K562 (cell line): ENCODE results near the gene AMBRA1. TPM values are rescaled to one million over a fixed set of nuclear protein-coding genes. Genes with fewer than 3 reads are reported as not detected.

Experiments used
- ATAC-seq: fragments of 200-7000 bp; cut with Tn5 transposase; 3 replicates; pipeline ENCODE4 v1.9.1; 2020; ENCODE audit warnings: moderate library complexity
- BruUV-seq: library from RNA; stranded (reverse); fragments of 400-500 nt; replicated peaks from 2 replicates; lab custom pipeline; 2021; lab: Mats Ljungman, UMichigan
- CTCF ChIA-PET: fragments of 300-600 bp; formaldehyde crosslinking; extraction: SDS; loops from one replicate; lab custom pipeline; 2021; ENCODE audit warnings: low intra/inter-chr PET ratio; lab: Yijun Ruan, JAX
- POLR2A ChIA-PET: fragments of 300-600, 350-650 bp; sonication (Branson Sonifier 250); formaldehyde crosslinking; extraction: SDS; loops from one replicate; lab custom pipeline; 2021; ENCODE audit warnings: antibody characterized with exemption, inconsistent platforms; lab: Yijun Ruan, JAX
- DNase-seq, 4 experiments: peaks; one replicate each; pipeline versions ENCODE4 v3.0.0 to v3.0.0-alpha.2; 2011 to 2018; ENCODE audit warnings: low spot score in 3 of 4, mixed read lengths in 3 of 4; ENCODE audit errors: extremely low read depth in 1 of 4
- FAIRE-seq: peaks from 2 replicates; lab custom pipeline; 2011; peaks lifted over from hg19 to GRCh38; lab: Jason Lieb, UNC
- H2AFZ ChIP-seq: 2 replicates; pipeline ENCODE4 v1.6.0; 2011; ENCODE audit warnings: low read depth, low read length, control low read depth, inconsistent platforms
- H3K27ac ChIP-seq: fragments of 200-600 bp; 3 replicates; pipeline ENCODE4 v1.8.0; 2011; ENCODE audit warnings: low read depth, mild to moderate bottlenecking, control low read depth, inconsistent platforms, low read length, moderate library complexity, mixed read lengths; ENCODE audit errors: extremely low read depth
- H3K27me3 ChIP-seq, 2 experiments: fragments of 300-600 bp in 1 of 2; 2 replicates in 1 of 2; 3 replicates in 1 of 2; pipeline versions ENCODE4 v1.6.0 to v1.8.0; 2011; ENCODE audit warnings: inconsistent platforms in 2 of 2, low read length in 2 of 2, mild to moderate bottlenecking in 1 of 2, mixed read lengths in 1 of 2, moderate library complexity in 1 of 2; ENCODE audit not compliant: control insufficient read depth in 2 of 2, insufficient read depth in 2 of 2
- H3K36me3 ChIP-seq: fragments of 300-600 bp; 3 replicates; pipeline ENCODE4 v1.8.0; 2011; ENCODE audit warnings: mild to moderate bottlenecking, low read length, inconsistent platforms; ENCODE audit not compliant: control insufficient read depth, insufficient read depth
- H3K4me1 ChIP-seq, 2 experiments: fragments of 200-600 bp in 1 of 2; replicated peaks in 1 of 2; 2 replicates in 1 of 2; 3 replicates in 1 of 2; pipeline versions ENCODE4 v1.5.1 to v1.8.0; 2011; ENCODE audit warnings: inconsistent platforms in 2 of 2, low read length in 2 of 2, mild to moderate bottlenecking in 1 of 2, mixed read lengths in 1 of 2, moderate library complexity in 1 of 2; ENCODE audit not compliant: control insufficient read depth in 2 of 2, insufficient read depth in 2 of 2
- H3K4me2 ChIP-seq: 2 replicates; pipeline ENCODE4 v1.6.1; 2011; ENCODE audit warnings: low read length, control low read depth, inconsistent platforms, mixed read lengths; ENCODE audit not compliant: insufficient read depth
- H3K4me3 ChIP-seq: fragments of 200-600 bp; sonication (generic), shearing (Covaris generic); 2 replicates; pipeline ENCODE4 v1.5.1; 2016; ENCODE audit warnings: control low read depth, inconsistent platforms
- H3K79me2 ChIP-seq: fragments of 200-600 bp; 3 replicates; pipeline ENCODE4 v1.8.0; 2011; ENCODE audit warnings: low read length, inconsistent platforms; ENCODE audit not compliant: control insufficient read depth, insufficient read depth
- H3K9ac ChIP-seq, 2 experiments: 2 replicates each; pipeline versions ENCODE4 v1.6.0 to v1.6.1; 2011; ENCODE audit warnings: low read depth in 2 of 2, low read length in 2 of 2, control low read depth in 1 of 2, inconsistent platforms in 1 of 2, mild to moderate bottlenecking in 1 of 2, mixed read lengths in 1 of 2; ENCODE audit not compliant: insufficient read depth in 1 of 2
- H3K9me1 ChIP-seq: one replicate; pipeline ENCODE4 v1.6.0; 2011; ENCODE audit warnings: inconsistent platforms, mild to moderate bottlenecking, low read length, moderate library complexity; ENCODE audit not compliant: control insufficient read depth, insufficient read depth
- H3K9me3 ChIP-seq: replicated peaks from 2 replicates; pipeline ENCODE4 v1.5.1; 2011; ENCODE audit warnings: low read depth, low read length, inconsistent platforms; ENCODE audit not compliant: control insufficient read depth, insufficient read depth
- H4K20me1 ChIP-seq: replicated peaks from 2 replicates; pipeline ENCODE4 v1.6.1; 2011; ENCODE audit warnings: low read length, inconsistent platforms, mixed read lengths; ENCODE audit not compliant: control insufficient read depth, insufficient read depth
- NFRKB ChIP-seq: fragments of 450-650 bp; IDR thresholded peaks from 2 replicates; pipeline ENCODE4 v1.6.1; 2016; ENCODE audit warnings: low read depth
- RCOR1 ChIP-seq, 2 experiments: IDR thresholded peaks; 2 replicates each; pipeline ENCODE4 v1.6.1; 2012; ENCODE audit warnings: low read depth in 2 of 2, low read length in 2 of 2, borderline replicate concordance in 1 of 2, improper control_type of control experiment in 1 of 2
- RFX5 ChIP-seq: IDR thresholded peaks from 2 replicates; pipeline ENCODE4 v1.6.1; 2011; ENCODE audit warnings: low read depth, mild to moderate bottlenecking, improper control_type of control experiment, low read length
- RNF2 ChIP-seq: sonication (generic); IDR thresholded peaks from 2 replicates; pipeline ENCODE4 v1.6.1; 2016
- ZC3H8 ChIP-seq: fragments of 450-650 bp; IDR thresholded peaks from 2 replicates; pipeline ENCODE4 v1.6.1; 2017
- ZNF224 ChIP-seq: sonication (generic); formaldehyde crosslinking; IDR thresholded peaks from 2 replicates; pipeline ENCODE4 v1.8.0; 2022; ENCODE audit warnings: mild to moderate bottlenecking, missing genetic modification reagents
- ZNF282 ChIP-seq: sonication (generic); formaldehyde crosslinking; IDR thresholded peaks from 2 replicates; pipeline ENCODE4 v1.8.1; 2023; ENCODE audit warnings: missing genetic modification reagents
- ZNF436 ChIP-seq: fragments of 250-450, 450-650 bp; sonication (Bioruptor Pico); formaldehyde crosslinking; IDR thresholded peaks from 2 replicates; pipeline ENCODE4 v1.7.0; 2020; ENCODE audit warnings: mild to moderate bottlenecking
- ZNF76 ChIP-seq: fragments of 250-450 bp; sonication (Bioruptor Pico); IDR thresholded peaks from 2 replicates; pipeline ENCODE4 v1.4.0; 2020; ENCODE audit warnings: mild to moderate bottlenecking, moderate library complexity, borderline replicate concordance
- WGBS: fragments of 100-300 bp; shearing (Covaris generic); methylation state at CpG from one replicate; pipeline ENCODE4 v1.1.6; 2016; ENCODE audit warnings: low coverage, mixed read lengths; ENCODE audit not compliant: insufficient coverage; ENCODE audit errors: missing lambda C conversion rate; 5-methylcytosine and 5-hydroxymethylcytosine counted together
- in situ Hi-C: fragments of 300-500 bp; cut with MboI; formaldehyde crosslinking; loops from 4 replicates; pipeline ENCODE4 v1.15.0; 2018; ENCODE audit warnings: inconsistent platforms, mixed read lengths
- intact Hi-C: fragments of 100-400 bp; cut with micrococcal nuclease; formaldehyde crosslinking; loops from 2 replicates; pipeline ENCODE4 v1.14.2; 2022
- polyA plus RNA-seq, 8 experiments: library from polyadenylated mRNA; depleted of rRNA in 4 of 8; stranded (reverse) in 5 of 8; unstranded in 3 of 8; fragments of >200 nt; fragmentation: Nextera tagmentation in 2 of 8; fragmentation: Illumina TruSeq in 1 of 8; extraction: Ambion mirVana in 2 of 8; extraction: Trizol in 1 of 8; gene quantifications; 2 replicates each; pipeline versions ENCODE4 v1.2.1 to v1.2.3, GENCODE V29; 2011 to 2014; ENCODE audit warnings: inconsistent platforms in 1 of 8, missing spikeins in 1 of 8
- total RNA-seq, 7 experiments: library from RNA; depleted of rRNA in 6 of 7; stranded (reverse); fragments of >200 nt in 6 of 7; fragmentation: Illumina TruSeq in 2 of 7; extraction: Trizol in 2 of 7; gene quantifications; 2 replicates each; pipeline versions ENCODE4 v1.2.1 to v1.2.3, GENCODE V29; 2011 to 2021; ENCODE audit warnings: low replicate concordance in 1 of 7
- TF ChIP-seq, protein P1 (sequence below): fragments of 250-450 bp; sonication (Bioruptor Pico); IDR thresholded peaks from 2 replicates; pipeline ENCODE4 v1.4.0; 2020; ENCODE audit warnings: mild to moderate bottlenecking, moderate library complexity
- TF ChIP-seq, protein P2 (sequence below): fragments of 450-650 bp; IDR thresholded peaks from 2 replicates; pipeline ENCODE4 v1.6.1; 2016; ENCODE audit warnings: antibody characterized with exemption
- TF ChIP-seq, protein P3 (sequence below): fragments of 250-450 bp; sonication (Bioruptor Pico); IDR thresholded peaks from 2 replicates; pipeline ENCODE4 v1.5.0; 2020; ENCODE audit warnings: mild to moderate bottlenecking, borderline replicate concordance
- TF ChIP-seq, protein P4 (sequence below): sonication (generic); formaldehyde crosslinking; IDR thresholded peaks from 2 replicates; pipeline ENCODE4 v1.8.0; 2022; ENCODE audit warnings: mild to moderate bottlenecking, missing genetic modification reagents

Gene AMBRA1
- total and polyA plus RNA-seq, 9 of the 15 experiments (the other 6 are each of a cell fraction or from before 2014, with no cell fraction given), result 0.15 to 24.5 (median 13.0) TPM

GRCh38 chr11:46599340-46600193 lies 5.7 kb upstream of the AMBRA1 start:
- Histone ChIP-seq H3K79me2 (no peaks in the 10 kb centered on the region), H3K4me2 (no peak overlapping the region), H3K27me3 (no peaks in the 10 kb centered on the region), H2AFZ (no peak overlapping the region), H3K9me1 (no peaks in the 10 kb centered on the region), H3K4me1 (peaks cover 5 to 13% of the 10 kb centered on the region in 2 experiments; a peak in 3 of 5 replicates), H3K9me3 (no peaks in the 10 kb centered on the region), H3K36me3 (peaks cover 8% of the 10 kb centered on the region; the same call in 2 of the 3 replicates), H3K9ac (no peak overlapping the region), H3K4me3 (no peak overlapping the region), H4K20me1 (no peaks in the 10 kb centered on the region), H3K27ac (no peak overlapping the region)
- WGBS, result 57% methylated on average over 7 of the region's 8 CpGs
- CTCF ChIA-PET, result no interaction called here
- BruUV-seq, result no TSS peak
- no peak for ATAC-seq
- DNase-seq, result no peak
- in situ Hi-C loops, result no loop called here
- intact Hi-C loops, result no loop called here
- FAIRE-seq, result no peak
- POLR2A ChIA-PET, result interaction anchor here (0.6 to 2.3 kb wide), 9 partner anchors 8 to 555 kb away, joined by 3 to 15 read pairs (median 4); no protein-coding TSS in a partner anchor
- TF ChIP-seq, protein P1, sequence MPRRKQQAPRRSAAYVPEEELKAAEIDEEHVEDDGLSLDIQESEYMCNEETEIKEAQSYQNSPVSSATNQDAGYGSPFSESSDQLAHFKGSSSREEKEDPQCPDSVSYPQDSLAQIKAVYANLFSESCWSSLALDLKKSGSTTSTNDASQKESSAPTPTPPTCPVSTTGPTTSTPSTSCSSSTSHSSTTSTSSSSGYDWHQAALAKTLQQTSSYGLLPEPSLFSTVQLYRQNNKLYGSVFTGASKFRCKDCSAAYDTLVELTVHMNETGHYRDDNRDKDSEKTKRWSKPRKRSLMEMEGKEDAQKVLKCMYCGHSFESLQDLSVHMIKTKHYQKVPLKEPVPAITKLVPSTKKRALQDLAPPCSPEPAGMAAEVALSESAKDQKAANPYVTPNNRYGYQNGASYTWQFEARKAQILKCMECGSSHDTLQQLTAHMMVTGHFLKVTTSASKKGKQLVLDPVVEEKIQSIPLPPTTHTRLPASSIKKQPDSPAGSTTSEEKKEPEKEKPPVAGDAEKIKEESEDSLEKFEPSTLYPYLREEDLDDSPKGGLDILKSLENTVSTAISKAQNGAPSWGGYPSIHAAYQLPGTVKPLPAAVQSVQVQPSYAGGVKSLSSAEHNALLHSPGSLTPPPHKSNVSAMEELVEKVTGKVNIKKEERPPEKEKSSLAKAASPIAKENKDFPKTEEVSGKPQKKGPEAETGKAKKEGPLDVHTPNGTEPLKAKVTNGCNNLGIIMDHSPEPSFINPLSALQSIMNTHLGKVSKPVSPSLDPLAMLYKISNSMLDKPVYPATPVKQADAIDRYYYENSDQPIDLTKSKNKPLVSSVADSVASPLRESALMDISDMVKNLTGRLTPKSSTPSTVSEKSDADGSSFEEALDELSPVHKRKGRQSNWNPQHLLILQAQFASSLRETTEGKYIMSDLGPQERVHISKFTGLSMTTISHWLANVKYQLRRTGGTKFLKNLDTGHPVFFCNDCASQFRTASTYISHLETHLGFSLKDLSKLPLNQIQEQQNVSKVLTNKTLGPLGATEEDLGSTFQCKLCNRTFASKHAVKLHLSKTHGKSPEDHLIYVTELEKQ (CRISPR knock-in tag), result no peak
- TF ChIP-seq NFRKB (no peak), RFX5 (no peak), RCOR1 (IDR thresholded peaks at IDR 0.05; ENCODE audit: borderline replicate concordance in 1 of 2, low read depth in 2 of 2, low read length in 2 of 2) (no peak), ZNF436 (no peak), ZNF224 (CRISPR knock-in tag) (no peak), ZC3H8 (no peak), ZNF76 (no peak), ZNF282 (CRISPR knock-in tag) (no peak), RNF2 (no peak)
- TF ChIP-seq, protein P2, sequence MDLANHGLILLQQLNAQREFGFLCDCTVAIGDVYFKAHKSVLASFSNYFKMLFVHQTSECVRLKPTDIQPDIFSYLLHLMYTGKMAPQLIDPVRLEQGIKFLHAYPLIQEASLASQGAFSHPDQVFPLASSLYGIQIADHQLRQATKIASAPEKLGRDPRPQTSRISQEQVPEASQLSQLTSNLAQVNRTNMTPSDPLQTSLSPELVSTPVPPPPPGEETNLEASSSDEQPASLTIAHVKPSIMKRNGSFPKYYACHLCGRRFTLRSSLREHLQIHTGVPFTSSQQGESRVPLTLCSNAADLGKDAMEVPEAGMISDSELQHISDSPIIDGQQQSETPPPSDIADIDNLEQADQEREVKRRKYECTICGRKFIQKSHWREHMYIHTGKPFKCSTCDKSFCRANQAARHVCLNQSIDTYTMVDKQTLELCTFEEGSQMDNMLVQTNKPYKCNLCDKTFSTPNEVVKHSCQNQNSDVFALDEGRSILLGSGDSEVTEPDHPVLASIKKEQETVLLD, result no peak
- TF ChIP-seq, protein P3, sequence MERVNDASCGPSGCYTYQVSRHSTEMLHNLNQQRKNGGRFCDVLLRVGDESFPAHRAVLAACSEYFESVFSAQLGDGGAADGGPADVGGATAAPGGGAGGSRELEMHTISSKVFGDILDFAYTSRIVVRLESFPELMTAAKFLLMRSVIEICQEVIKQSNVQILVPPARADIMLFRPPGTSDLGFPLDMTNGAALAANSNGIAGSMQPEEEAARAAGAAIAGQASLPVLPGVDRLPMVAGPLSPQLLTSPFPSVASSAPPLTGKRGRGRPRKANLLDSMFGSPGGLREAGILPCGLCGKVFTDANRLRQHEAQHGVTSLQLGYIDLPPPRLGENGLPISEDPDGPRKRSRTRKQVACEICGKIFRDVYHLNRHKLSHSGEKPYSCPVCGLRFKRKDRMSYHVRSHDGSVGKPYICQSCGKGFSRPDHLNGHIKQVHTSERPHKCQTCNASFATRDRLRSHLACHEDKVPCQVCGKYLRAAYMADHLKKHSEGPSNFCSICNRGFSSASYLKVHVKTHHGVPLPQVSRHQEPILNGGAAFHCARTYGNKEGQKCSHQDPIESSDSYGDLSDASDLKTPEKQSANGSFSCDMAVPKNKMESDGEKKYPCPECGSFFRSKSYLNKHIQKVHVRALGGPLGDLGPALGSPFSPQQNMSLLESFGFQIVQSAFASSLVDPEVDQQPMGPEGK, result no peak
- TF ChIP-seq, protein P4, sequence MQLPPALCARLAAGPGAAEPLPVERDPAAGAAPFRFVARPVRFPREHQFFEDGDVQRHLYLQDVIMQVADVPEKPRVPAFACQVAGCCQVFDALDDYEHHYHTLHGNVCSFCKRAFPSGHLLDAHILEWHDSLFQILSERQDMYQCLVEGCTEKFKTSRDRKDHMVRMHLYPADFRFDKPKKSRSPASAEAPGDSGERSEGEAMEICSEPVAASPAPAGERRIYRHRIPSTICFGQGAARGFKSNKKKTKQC (CRISPR knock-in tag), result no peak
